ENCODE measurements around the gene NDUFA12.

Gene NDUFA12

DNA sequence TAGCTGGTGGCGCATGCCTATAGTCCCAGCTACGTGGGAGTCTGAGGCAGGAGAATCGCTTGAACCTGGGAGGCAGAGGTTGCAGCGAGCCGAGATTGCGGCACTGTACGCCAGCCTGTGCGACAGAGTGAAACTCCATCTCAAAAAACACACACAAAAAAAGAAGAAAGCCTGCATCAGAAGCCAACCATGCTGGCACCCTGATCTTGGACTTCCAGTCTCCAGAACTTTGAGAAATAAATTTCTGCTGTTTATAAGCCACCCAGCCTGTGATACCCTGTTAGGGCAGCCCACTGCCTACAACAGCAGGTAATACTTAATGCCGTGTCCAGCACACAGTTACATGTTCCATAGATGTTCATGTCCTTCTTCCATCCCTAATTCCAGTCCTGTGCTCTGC is 62.7 kb downstream of the NDUFA12 start:
- no peak for DNase-seq (ENCODE audit: low spot score)

- no peak for DNase-seq (ENCODE audit: low spot score)
Observed at GRCh38 chr12:94938583-94938982, 64.9 kb downstream of the NDUFA12 start.

DNA sequence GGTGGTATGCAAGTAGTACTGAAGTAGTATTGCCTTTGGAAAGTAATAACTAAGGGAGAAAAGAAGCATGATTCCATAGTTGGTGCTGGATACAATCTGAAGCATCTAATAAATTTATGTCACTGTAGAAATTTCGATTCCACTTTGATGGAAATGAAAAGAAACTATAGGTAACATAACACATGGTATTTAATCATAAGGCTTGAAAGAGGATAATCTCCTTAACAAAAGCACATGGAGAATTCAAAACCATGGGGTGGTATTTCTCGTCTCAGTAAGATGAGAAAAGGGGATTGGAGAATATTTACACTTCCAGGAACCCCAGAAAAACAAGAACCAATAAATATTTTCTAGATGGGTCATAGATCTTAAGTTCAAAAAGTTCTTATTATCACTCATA is 72.7 kb downstream of the NDUFA12 start:
- no peak for DNase-seq (ENCODE audit: low spot score)

DNA sequence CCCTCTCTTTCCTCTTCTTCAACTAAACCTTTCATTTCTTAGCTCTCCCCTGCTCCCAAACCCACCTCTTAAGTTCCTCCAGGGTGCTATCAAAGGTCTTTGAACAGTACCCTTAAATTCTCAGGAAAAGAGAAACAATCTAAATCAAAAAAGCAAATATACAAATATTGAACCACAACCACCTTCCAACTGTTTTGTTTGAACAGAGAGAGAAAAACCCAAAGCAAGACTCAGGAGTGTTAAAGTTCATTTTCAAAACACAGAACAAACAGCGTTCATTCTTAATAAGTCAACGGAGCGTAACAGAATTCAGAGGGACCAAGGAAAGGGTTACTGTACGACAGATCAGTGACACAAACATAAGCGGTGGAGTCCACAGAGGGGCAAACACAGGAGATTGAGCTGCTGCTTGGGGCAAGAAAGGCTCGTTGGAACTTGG is 73.3 kb downstream of the NDUFA12 start:
- DNase-seq (ENCODE audit: low spot score): no peak

DNA sequence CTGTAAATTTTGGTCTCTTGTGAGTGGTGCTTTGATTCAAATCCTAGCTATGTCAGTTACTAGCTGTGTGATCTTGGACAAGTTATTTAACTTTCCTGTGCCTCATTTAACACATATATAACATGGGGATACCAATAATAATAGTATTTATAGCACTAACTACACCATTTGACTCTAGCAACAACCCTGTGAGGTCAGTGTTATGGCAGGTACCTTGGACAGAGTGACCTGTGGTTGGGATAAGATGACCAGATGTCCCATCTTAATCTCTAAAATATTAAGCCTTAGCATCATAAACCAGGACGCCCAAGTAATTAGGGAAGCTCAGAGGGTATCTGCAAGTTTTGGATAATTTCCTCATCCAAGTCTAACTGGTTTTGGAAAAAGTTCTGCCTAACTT is 73.7 kb downstream of the NDUFA12 start:
- no peak for DNase-seq (ENCODE audit: low spot score)

GRCh38 chr12:94925729-94926128 is 77.8 kb downstream of the NDUFA12 start:
- DNase-seq (ENCODE audit: low spot score): no peak

DNA sequence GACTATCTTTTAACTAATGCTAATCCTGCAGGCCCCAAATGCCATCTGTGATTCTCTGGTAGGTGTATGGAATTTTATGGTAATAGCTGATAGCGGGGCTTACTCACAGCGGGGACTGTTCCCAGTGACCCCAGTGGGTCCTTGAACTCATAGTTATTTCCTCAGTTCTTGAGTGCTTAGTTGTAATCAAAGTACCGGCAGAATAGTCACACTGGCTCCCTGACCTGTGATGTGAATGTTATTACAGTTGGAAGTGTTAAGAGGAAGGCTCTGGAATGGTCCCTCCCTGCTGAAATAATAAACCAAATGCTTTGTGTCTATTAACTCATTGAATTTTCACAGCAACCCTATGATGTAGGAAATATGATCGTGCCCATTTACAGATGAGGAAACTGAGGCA is 78.3 kb downstream of the NDUFA12 start:
- no peak for DNase-seq (ENCODE audit: low spot score)

DNA sequence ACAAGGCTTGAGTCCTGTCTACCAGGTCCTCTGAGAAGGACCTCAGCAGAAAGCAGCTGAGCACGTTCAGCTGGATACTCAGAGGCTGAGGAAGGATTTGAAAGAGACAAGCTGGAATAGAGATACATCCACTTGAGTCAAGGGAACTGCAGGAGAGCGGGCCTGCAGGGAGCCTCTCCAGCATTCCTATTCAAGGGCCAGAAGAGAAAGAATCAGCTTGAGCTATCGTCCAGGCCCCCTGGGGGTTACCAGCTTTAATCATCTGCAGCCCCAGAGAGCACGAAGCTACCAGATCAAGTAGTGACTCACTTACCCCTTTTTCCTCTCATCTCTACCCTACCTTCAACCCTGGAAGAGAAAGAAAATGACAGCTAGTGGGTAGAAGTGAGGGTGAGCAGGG is 80.9 kb downstream of the NDUFA12 start:
- no peak for DNase-seq (ENCODE audit: low spot score)
